GM12872 (cell line): ENCODE results near the gene SPG11.
A peak's percentile ranks its signal among the peaks of the same experiment; 100 is the strongest.

Experiments
- TF ChIP-seq, protein P1 (sequence below): IDR thresholded peaks from 3 replicates; pipeline ENCODE4 v1.5.1; 2011; ENCODE audit warnings: low read depth, mild to moderate bottlenecking, low read length, moderate library complexity; ENCODE audit not compliant: insufficient read depth

Gene SPG11

DNA sequence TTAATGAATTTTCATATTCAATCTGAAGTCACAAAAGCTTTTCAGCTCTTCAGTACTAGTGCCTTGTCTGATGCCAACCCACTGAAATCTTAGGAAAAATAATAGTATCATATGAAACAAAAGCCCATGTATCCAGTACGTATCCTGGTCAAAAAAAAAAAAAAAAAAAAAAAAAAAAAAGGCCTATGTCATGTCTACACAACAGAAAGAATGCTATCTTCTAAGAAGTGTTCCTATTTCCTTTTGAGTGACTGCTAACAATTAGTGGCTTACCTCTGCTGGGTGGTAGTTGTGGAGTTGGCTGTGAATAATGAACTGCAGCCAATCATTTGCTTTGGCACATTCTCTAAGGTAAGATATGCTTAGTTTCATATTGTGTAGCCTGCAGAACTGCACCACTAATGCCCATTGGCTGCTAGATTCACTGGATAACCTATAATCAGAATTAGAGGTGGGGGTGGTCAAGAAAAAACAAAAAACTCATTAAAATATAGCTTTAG is 66.9 kb downstream of the SPG11 start:
- TF ChIP-seq, protein P1, sequence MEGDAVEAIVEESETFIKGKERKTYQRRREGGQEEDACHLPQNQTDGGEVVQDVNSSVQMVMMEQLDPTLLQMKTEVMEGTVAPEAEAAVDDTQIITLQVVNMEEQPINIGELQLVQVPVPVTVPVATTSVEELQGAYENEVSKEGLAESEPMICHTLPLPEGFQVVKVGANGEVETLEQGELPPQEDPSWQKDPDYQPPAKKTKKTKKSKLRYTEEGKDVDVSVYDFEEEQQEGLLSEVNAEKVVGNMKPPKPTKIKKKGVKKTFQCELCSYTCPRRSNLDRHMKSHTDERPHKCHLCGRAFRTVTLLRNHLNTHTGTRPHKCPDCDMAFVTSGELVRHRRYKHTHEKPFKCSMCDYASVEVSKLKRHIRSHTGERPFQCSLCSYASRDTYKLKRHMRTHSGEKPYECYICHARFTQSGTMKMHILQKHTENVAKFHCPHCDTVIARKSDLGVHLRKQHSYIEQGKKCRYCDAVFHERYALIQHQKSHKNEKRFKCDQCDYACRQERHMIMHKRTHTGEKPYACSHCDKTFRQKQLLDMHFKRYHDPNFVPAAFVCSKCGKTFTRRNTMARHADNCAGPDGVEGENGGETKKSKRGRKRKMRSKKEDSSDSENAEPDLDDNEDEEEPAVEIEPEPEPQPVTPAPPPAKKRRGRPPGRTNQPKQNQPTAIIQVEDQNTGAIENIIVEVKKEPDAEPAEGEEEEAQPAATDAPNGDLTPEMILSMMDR = no peak

DNA sequence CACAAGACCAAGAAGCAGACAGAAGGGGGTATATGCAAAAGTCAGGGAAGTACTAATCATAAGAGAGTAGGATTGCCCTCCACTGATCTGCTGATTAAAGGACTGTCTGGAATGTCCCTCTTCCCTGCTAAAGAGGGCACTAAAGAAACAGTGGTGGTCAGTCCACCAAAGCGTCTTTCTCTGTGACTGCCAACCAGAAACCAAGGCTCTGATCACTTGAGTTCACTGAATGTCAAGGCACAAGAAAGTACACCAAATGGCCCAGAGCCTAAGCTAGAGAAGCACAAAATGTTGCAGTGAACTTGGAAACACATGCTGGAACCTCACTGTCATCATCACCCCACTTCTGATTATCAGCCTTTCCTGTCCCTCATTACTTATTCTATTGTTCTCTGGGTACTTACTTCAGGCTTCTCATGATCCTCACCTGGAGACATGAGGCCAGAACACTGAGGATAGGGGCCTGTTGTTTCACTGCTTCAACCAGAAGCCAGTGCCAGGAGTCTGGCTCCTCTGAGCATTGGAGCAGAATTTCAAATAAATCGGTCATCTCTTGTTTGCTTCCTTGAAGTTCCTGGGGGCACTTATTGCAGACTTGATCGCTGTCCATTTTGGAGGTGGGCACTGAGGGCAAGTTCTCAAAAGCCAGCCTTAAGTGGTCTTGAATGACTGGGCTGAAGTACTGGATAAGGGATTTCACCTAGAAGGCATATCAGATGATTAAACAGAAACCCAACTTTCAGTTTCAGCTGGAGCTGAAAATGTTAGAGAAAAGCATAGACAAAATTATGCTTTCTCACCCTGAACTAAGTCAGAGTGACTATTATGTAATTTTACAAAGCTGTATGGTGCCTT is 67.6 kb downstream of the SPG11 start:
- TF ChIP-seq, protein P1 = no peak

DNA sequence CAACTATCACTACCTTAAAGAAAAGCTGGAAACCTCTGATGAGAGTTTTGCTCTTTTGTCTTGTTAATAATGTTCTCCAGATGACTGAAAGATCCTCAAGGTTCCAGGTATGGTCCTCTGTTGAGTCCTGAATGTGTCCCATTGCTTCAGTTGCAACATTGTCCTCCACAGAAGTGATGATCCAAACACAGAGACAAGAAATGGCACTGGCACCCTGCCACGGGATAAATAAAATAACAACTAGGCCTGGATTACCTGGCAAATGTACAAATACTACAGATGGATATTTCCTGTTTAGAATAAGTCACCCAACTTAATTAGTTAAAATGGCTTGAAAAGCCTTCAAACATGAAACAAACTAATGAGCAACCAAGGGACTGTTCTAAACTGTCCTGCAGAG is 68.2 kb downstream of the SPG11 start:
- TF ChIP-seq, protein P1 = no peak

DNA sequence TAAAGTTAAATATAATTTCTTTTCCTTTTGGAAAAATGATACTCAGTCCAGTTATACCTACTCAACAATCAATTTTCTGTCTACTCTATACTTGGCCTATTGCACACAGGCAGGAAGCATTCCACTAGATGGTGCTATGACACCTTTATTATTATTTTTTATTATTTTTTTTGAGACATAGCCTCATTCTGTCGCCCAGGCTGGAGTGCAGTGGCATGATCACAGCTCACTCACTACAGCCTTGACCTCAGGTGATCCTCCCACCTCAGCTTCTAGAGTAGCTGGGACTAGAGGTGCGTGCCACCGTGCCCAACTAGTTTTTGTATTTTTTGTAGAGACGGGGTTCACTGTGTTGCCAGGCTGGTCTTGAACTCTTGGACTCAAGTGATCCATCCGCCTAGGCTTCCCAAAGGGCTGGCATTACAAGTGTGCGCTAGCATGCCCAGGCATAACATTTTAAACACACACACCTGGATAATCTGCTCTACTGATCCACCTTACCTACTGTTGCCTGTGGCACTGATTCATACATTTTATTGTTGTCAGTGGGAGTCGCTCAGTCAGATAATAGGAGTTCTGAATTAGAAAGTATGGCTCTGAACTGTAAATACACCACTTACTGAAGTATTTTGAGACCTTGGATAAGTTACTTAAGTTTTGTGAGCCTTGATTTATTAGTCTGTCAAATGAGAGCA is 70.3 kb downstream of the SPG11 start:
- TF ChIP-seq, protein P1 = peak; percentile 33

DNA sequence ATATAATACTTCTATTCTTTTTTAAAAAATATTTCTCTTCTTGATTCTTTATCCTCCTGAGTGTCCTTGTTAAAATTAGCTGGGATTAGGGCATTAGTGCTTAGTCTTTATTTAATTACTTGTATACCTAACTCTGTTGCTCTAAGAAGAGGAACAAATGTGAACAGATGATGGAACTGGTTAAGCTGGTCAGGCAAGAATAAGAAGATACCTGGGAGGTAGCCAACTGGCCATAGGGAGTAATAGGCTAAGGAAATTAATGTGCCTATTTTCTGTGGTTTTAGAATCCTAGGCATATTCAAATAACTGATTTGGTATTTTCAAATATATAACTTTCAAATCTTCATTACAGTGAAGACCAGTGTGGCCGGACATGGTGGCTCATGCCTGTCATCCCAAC is 72.1 kb downstream of the SPG11 start:
- TF ChIP-seq, protein P1 = no peak

DNA sequence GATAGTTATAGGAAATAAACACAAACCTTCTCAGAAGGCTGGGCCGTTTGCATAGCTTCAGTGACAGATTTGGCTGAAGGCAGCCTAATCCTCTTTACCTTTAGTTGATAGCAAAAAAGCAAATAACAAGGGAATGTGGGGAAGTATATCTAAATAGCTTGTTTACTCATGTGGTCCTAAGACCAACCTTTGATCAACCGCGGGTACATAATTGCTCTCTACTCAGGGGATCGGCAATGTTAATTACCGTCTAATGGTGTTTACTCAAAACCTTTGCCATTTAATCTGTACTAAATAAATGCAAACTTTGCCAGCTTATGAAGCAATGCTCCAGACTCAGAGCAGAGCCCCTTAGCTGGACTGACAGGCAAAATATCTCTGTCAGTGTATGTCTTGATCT is 74.9 kb downstream of the SPG11 start:
- TF ChIP-seq, protein P1 = no peak

DNA sequence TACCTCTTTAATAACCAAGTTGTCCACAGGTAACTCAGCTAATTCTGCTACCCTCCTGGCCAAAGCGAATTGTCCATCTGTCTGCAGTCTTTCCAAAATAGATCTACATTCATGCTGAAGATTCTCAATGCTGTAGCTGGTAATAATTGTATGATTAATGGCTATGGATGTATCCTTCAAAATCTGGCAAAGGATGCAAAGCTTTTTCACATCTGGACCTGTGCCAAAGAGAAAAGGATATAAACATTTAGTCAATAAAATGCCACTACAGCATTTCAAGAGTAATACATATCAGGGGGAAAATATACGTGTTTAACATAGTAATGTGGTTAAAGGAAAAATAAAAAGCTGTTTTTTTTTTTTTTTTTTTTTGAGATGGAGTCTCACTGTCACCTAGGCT is 77.8 kb downstream of the SPG11 start:
- TF ChIP-seq, protein P1 = no peak
